Heart left ventricle (tissue), 16 donors: ENCODE data around the gene ESYT3. TPM values are rescaled to one million over a fixed set of nuclear protein-coding genes. Genes with fewer than 3 reads are reported as not detected.

Source experiments
- ATAC-seq, 4 donors: fragments of 200-7000 bp; cut with Tn5 transposase; one replicate each; pipeline ENCODE4 v1.9.1; 2020 to 2022; ENCODE audit warnings: moderate library complexity in 4 of 4, mild to moderate bottlenecking in 3 of 4, moderate number of reproducible peaks in 1 of 4
- DNase-seq, 5 donors: peaks; one replicate each; pipeline ENCODE4 v3.0.0-alpha.2; 2020
- H3K27ac ChIP-seq, 12 donors: fragments of 200-600 bp; sonication (generic) in 4 of 12; one replicate each; pipeline versions ENCODE4 v1.5.0 to v1.8.0; 2016 to 2022; ENCODE audit warnings: mild to moderate bottlenecking in 2 of 12
- H3K27me3 ChIP-seq, 9 donors: fragments of 200-600 bp; sonication (generic) in 2 of 9; one replicate each; pipeline versions ENCODE4 v1.5.1 to v1.8.0; 2016 to 2022; ENCODE audit warnings: mild to moderate bottlenecking in 3 of 9
- H3K36me3 ChIP-seq, 9 donors: fragments of 200-600 bp; sonication (generic) in 2 of 9; one replicate each; pipeline versions ENCODE4 v1.5.0 to v1.8.0; 2018 to 2022; ENCODE audit warnings: mild to moderate bottlenecking in 2 of 9
- H3K4me1 ChIP-seq, 12 donors: fragments of 200-600 bp; sonication (generic) in 4 of 12; one replicate each; pipeline versions ENCODE4 v1.5.0 to v1.8.0; 2016 to 2022; ENCODE audit warnings: mild to moderate bottlenecking in 3 of 12
- H3K4me3 ChIP-seq, 12 donors: fragments of 200-600 bp; sonication (generic) in 4 of 12; one replicate each; pipeline versions ENCODE4 v1.5.0 to v1.8.0; 2017 to 2022; ENCODE audit warnings: mild to moderate bottlenecking in 9 of 12, moderate library complexity in 4 of 12
- H3K9me3 ChIP-seq, 12 donors: fragments of 200-600 bp; sonication (generic) in 4 of 12; one replicate each; pipeline versions ENCODE4 v1.5.0 to v1.8.0; 2016 to 2022; ENCODE audit warnings: mild to moderate bottlenecking in 1 of 12
- POLR2A ChIP-seq, 2 donors: fragments of 450-650 bp; IDR thresholded peaks; one replicate each; pipeline ENCODE4 v1.6.1; 2017; ENCODE audit warnings: antibody characterized with exemption in 2 of 2, mild to moderate bottlenecking in 2 of 2, moderate library complexity in 2 of 2
- WGBS, 4 donors: extraction: QIAGEN DNeasy Blood & Tissue Kit in 2 of 4; methylation state at CpG; one replicate each; pipeline versions ENCODE4 v1.1.5 to v1.1.7; 2013 to 2018; 5-methylcytosine and 5-hydroxymethylcytosine counted together
- intact Hi-C, 10 donors: fragments of 100-400 bp; cut with DNase I; formaldehyde crosslinking; loops; one replicate each; pipeline versions ENCODE4 v1.11.1 to v1.14.2; 2022
- polyA plus RNA-seq, 2 donors: library from polyadenylated mRNA; stranded (reverse); fragments of 200-250 nt; gene quantifications; one replicate each; pipeline ENCODE4 v1.2.3, GENCODE V29; 2013
- total RNA-seq, 9 donors: library from RNA; depleted of rRNA in 2 of 9; stranded (reverse); fragments of >200 nt in 2 of 9; fragmentation: NEBNext Ultra II Directional in 3 of 9; extraction: Animal tissue kit (Norgen Biotek cat#: 25700) in 3 of 9; gene quantifications; one replicate each; pipeline versions ENCODE4 v1.1.0 to v1.2.4, GENCODE V29; 2016 to 2023
- TF ChIP-seq, protein P1 (sequence below), 12 donors: fragments of 200-600 bp; sonication (generic) in 4 of 12; IDR thresholded peaks; one replicate each; pipeline versions ENCODE4 v1.5.0 to v1.8.0; 2018 to 2022; ENCODE audit warnings: antibody characterized with exemption in 12 of 12, mild to moderate bottlenecking in 5 of 12
- donor health status: ischemic (EF 13 %, LVEDD 7.1; RV severe dilation, severe dysfunction).
- donor health status: healthy with polysubstance abuse.
- donor health status: DM: no; HTN: yes; CAD: no.
- donor health status: DM: no; HTN: no; CAD: no.
- donor health status: ischemic (EF 25% LVEDD 6.9; RV normal size, moderate dysfunction).
- donor health status: ischemic (EF 25% LVEDD 5.7; RV mildly dilated, moderate dysfunction).
- donor health status: healthy.
- donor health status: DM: yes; HTN: yes; CAD: no.
- donor health status: ischemic (EF 35%, LVEDD 5.7; RV mildly dilated, moderate dysfunction).
- donor health status: nonischemic (EF 11% LVEDD 7.7; RV severe dilation, severe dysfunction).
- donor health status: DM: yes; HTN: yes; CAD: no.
- donor health status: PGD.
- donor health status: ischemic (EF 29% LVEDD 5.4; RV normal size, mild dysfunction).
- donor health status: nonischemic (EF 23%, LVEDD 6.1; RV moderate dilation, normal function).

Gene ESYT3
- total and polyA plus RNA-seq, 11 donors = 0.42 to 2.7 (median 1.2) TPM

GRCh38 chr3:138438896-138439295 lies 4.5 kb downstream of the ESYT3 start:
- Histone ChIP-seq H3K27ac (no peak overlapping the region), H3K9me3 (no peaks in the 10 kb centered on the region), H3K36me3 (no peaks in the 10 kb centered on the region), H3K4me1 (peaks cover 0 to 28% (median 17%) of the 10 kb centered on the region in 12 donors), H3K4me3 (no peak overlapping the region), H3K27me3 (peaks cover 0 to 25% (median 9%) of the 10 kb centered on the region in 9 donors)
- DNase-seq (no peak), ATAC-seq (no peak)
- 80 to 90% (median 87%) methylated on average over 10 to 11 of the region's 11 CpGs for WGBS, 4 donors
- TF ChIP-seq, protein P1, sequence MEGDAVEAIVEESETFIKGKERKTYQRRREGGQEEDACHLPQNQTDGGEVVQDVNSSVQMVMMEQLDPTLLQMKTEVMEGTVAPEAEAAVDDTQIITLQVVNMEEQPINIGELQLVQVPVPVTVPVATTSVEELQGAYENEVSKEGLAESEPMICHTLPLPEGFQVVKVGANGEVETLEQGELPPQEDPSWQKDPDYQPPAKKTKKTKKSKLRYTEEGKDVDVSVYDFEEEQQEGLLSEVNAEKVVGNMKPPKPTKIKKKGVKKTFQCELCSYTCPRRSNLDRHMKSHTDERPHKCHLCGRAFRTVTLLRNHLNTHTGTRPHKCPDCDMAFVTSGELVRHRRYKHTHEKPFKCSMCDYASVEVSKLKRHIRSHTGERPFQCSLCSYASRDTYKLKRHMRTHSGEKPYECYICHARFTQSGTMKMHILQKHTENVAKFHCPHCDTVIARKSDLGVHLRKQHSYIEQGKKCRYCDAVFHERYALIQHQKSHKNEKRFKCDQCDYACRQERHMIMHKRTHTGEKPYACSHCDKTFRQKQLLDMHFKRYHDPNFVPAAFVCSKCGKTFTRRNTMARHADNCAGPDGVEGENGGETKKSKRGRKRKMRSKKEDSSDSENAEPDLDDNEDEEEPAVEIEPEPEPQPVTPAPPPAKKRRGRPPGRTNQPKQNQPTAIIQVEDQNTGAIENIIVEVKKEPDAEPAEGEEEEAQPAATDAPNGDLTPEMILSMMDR (IDR thresholded peaks at IDR 0.05) = no peak
- TF ChIP-seq POLR2A (IDR thresholded peaks at IDR 0.05) = no peak
- intact Hi-C loops = no loop called here

GRCh38 chr3:138439646-138440045 lies 5.2 kb downstream of the ESYT3 start:
- Histone ChIP-seq H3K27ac (no peak overlapping the region), H3K36me3 (no peaks in the 10 kb centered on the region), H3K27me3 (peaks cover 0 to 18% (median 5%) of the 10 kb centered on the region in 9 donors), H3K4me1 (peaks cover 0 to 23% (median 11%) of the 10 kb centered on the region in 12 donors), H3K9me3 (no peaks in the 10 kb centered on the region), H3K4me3 (no peak overlapping the region)
- WGBS, 4 donors = 62 to 77% (median 70%) methylated on average over 4 of the region's 4 CpGs
- no peak for DNase-seq
- intact Hi-C loops = no loop called here
- ATAC-seq = no peak
- TF ChIP-seq, protein P1 (IDR thresholded peaks at IDR 0.05) = no peak
- TF ChIP-seq POLR2A (IDR thresholded peaks at IDR 0.05) = no peak

- H3K27ac ChIP-seq = no peak overlapping the region
- H3K9me3 ChIP-seq = no peaks in the 10 kb centered on the region
- H3K4me3 ChIP-seq = no peak overlapping the region
- TF ChIP-seq, protein P1 (IDR thresholded peaks at IDR 0.05) = no peak
- no peak for TF ChIP-seq POLR2A (IDR thresholded peaks at IDR 0.05)
- ATAC-seq (peak; percentile 69 to 80 (median 70)), DNase-seq (peak in 4 of 5 donors; percentile 55 to 70 (median 70))
- H3K4me1 ChIP-seq = peaks cover 0 to 18% (median 6%) of the 10 kb centered on the region in 12 donors
- WGBS, 4 donors = 50 to 61% (median 54%) methylated on average over 4 to 7 of the region's 7 CpGs
- no peaks in the 10 kb centered on the region for H3K36me3 ChIP-seq
- intact Hi-C loops = no loop called here
- peaks cover 0 to 13% (median 3%) of the 10 kb centered on the region in 9 donors for H3K27me3 ChIP-seq
Measured at GRCh38 chr3:138440121-138440521, 5.7 kb downstream of the ESYT3 start.

DNA sequence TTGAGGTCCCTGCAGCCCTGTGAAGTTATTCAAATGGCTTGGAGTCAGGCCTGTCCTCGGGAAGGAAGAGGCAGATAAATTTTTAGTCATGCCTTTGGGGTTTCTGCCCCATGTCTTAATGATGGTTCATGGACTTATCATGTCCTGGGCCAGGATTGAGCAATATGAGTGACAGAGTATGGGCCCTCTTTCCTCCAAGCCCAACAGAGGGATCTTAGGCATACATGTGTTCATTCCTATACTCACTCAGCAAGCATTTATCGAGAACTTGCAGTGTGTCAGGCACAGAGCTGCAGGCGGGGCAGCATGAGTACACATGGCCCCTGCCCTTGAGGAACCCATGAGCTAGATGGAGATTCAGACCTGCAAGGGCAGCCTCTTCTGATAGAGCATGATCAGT lies 6.2 kb downstream of the ESYT3 start:
- Histone ChIP-seq H3K9me3 (no peaks in the 10 kb centered on the region), H3K36me3 (no peaks in the 10 kb centered on the region), H3K4me1 (peaks cover 0 to 14% (median 2%) of the 10 kb centered on the region in 12 donors), H3K4me3 (no peak overlapping the region), H3K27ac (no peak overlapping the region), H3K27me3 (peaks cover 0 to 8% (median 0%) of the 10 kb centered on the region in 9 donors)
- DNase-seq = peak in 1 of 5 donors; percentile 11
- ATAC-seq = no peak
- no peak for TF ChIP-seq POLR2A (IDR thresholded peaks at IDR 0.05)
- TF ChIP-seq, protein P1 (IDR thresholded peaks at IDR 0.05) = no peak
- intact Hi-C loops = no loop called here
- 64 to 71% (median 69%) methylated on average over 3 of the region's 3 CpGs for WGBS, 4 donors
